ENCODE results near the gene SENP6. TPM values are rescaled to one million over a fixed set of nuclear protein-coding genes. Genes with fewer than 3 reads are reported as not detected.
A peak's percentile ranks its signal among the peaks of the same experiment; 100 is the strongest.

The SENP6 gene
- total RNA-seq, 1 experiment from 2014 or later = 37.3 TPM

DNA sequence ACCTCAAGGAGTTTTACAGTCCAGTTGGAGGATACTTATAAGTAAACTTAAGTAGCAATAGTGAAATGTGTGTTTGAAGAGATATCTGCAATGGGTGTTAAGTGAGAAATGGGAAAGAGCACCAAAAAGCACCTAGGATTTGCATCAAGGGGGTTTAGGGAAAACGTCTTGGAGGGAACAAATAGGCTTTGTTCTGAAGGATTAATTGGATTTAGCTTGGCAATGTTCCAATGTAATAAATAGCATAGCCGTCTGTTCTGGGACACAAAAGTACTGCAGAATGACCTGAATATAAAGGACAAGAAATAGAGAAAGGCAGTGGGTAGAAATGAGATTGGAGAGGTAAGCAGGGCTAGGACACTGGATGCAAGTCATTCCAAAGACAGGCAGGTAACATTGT, 144.5 kb downstream of the SENP6 start:
- DNase-seq (ENCODE audit: low read depth) = no peak

DNA sequence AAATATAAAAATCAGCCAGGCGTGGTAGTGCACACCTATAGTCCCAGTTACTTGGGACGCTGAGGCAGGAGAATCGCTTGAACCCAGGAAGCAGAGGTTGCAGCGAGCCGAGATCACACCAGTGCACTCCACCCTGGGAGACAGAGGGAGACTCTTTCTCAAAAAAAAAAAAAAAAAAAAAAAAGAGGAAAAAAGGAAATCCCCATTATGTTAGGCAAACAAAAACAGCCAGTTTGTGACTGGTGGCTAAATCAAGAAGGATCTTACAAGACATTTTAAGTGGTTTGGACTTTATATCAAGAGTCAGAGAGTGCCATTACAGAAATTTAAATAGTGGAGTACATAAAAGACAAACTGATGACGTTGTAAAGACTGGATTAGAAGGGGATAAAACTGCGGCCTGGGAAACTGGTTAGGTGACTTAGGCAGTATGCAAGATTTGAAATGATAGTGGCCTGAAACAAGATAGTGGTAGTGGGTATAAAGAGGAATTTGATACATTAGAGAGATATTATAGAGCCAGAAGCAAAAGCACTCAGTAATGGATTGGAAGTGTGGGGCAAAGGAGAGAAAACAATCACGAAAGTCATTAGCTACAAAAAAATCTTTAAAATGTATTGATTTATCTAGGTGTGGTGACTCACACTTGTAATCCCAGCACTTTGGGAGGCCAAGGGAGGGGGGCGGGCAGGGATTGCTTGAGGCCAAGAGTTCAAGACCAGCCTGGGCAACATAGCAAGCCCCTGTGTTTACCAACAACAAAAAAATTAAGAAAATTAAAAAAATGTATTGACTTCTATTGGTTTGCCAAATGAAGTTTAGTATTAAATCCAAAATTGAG, 145.7 kb downstream of the SENP6 start:
- no peak for DNase-seq (ENCODE audit: low read depth)

DNA sequence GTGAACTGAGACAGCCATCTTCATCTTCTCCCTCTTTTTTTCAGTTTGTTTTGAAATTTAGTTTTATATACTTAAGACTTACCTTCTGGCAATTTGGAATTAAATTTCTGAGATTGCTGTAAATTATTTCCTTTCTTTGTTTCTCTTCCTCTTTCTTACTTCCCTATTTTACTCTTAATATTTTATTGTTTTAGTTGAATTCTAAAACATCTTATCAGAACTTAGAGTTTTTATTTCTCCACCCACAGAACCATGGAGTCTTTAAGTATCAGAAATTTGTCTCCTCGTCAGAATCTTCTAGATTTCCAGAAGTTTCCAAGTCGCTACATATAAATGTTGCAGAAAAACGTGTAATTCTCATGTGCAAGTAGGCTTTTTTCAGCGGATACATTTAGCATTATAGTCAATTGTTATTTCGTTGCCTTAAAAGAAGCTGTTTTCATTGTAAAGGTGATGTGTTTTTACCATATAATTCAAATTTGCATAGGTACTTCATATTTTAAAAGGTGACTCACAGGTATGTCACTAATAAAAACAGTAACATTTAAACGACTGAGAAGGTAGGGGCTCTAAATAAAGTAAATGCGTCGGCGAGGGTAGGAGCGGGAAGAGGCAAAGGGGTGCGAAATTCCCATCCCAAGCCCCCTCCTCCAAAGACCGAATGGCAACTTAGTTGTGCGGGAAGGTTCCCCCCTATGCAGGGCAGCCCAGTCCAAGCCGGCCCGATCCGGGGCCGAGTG, 146.5 kb downstream of the SENP6 start:
- no peak for DNase-seq (ENCODE audit: low read depth)

DNA sequence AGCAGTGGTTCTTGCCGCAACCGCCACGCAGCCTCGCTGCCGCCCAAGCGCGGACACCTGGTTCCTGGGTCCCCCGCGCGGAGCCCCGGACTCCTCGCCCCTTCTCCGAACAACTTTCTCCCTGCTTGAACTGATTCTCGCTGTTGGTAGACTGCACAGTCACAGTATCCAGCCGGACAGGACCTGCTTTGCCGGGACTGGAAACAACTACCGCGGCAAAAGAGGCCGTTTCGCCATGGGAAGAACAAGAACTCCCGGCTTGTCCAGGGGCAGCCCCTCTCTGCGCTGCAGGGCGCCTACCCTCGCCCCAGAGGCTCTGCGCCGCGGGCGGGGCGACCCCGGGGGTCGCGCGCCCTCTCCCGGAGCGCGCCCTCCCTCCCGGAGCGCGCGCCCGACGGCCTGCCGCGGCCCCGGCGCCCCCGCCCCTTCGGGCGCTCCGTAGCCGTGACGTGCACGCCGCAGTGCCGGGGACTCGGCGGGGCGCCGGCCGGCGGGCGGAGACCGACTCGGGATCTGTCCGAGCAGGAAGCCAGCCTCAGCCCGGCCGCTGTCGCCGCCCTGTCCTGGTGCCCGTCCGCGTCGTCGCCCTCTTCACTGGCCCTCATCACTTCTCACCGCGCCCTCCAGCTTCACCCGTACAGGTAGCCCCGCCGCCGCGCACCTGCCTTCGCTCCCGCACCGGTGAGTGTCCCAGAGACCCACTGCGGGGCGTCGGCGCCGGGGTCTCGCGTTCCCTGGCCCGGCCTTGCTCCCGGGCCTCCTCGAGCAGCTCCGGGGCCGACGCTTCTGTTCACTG, 147.3 kb downstream of the SENP6 start, which contains the start of gene MYO6:
TSS of gene MYO6 (plus strand) at position 497 of the 796 bp plus-strand sequence. CDS start 68,309 bp downstream, outside the sequence.
- DNase-seq (ENCODE audit: low read depth) = peak; percentile 47

DNA sequence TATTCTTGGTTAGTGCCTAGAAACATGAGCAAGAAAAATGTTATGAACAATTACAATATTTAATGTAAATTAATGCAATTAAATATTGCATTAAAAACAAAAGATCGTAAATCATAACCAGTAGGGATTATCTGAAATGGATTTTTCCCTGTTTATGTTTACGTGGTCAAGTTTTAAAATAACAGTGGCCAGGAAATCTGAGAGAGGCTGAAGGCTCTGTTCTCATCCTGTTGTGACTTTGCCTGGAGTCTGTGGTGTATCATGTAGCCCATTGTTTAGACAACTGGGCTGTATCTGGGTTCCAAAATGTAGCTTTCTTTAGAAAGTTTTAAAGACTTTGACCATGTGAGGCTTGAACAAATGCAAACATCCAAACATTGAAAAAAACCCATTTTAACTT, 149.8 kb downstream of the SENP6 start:
- no peak for DNase-seq (ENCODE audit: low read depth)

DNA sequence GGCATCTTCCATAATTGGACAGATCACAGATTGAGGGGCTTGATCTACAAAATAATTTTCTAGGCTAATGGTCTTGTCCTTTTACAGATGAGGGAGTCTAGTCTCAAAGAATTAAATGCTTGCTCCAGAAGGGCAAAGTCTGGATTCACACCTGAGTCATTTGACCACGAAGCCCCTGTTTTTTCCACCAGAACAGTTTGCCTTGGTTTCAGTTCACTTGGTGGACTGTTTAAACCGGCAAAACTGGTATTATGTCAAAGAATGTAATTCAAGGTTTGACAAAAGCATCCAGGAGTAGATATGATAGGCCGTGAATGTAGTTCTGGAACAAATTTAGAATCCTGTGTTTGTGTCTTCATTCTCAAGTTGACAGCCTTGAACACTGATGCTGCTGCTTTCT, 150.7 kb downstream of the SENP6 start:
- peak; percentile 33 for DNase-seq (ENCODE audit: low read depth)

DNA sequence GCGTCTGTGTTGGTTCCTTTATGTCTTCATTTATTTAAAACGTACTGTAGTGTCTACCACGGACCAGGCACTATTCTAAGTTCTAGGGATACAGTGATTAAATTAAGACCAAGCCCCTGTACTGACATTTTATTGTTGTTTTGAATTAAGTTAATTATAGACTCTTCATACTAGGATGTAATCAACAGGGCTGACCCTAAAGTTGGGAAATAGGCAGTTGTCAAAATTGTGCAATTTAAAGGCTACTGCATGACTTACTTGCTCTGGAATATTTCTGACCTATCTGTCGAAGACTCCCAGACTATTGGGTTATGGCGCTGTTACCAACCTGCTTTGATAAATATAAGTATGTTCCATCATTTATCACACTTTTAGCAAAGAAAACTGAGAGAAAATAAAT, 154.0 kb downstream of the SENP6 start:
- no peak for DNase-seq (ENCODE audit: low read depth)

DNA sequence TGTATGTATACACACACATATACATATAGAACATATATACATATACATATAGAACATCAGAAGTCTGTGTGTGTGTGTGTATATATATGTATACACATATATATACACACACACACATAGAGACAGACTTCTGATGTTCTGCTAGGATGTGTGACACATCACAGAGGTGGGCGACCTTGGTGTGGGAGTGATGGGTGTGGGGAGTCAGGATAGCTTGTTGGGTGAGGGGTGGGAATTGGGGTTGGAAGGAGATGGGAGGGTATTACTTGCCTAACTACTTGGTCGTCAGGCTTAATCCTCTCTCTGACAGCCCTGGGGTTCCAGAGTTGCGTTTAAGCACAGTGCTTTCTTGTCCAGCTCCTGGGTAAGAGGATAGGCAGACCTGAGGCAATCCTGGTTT, 155.6 kb downstream of the SENP6 start:
- DNase-seq (ENCODE audit: low read depth) = no peak

DNA sequence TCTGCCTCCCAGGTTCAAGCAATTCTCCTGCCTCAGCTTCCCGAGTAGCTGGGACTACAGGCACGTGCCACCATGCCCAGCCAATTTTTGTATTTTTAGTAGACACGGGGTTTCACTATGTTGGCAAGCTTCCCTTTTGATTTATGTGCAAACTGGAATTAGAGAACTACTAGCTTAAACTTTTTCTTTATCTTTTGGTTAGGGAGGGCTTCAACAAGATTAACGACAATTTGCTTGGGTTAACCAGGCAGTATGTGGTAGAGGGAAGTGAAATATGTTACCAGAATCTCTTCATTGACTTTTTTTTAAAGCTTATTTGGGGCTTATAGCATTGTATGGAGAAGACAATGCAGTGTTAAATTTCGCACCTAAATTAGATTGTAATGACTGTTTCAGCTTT, 156.4 kb downstream of the SENP6 start:
- no peak for DNase-seq (ENCODE audit: low read depth)

DNA sequence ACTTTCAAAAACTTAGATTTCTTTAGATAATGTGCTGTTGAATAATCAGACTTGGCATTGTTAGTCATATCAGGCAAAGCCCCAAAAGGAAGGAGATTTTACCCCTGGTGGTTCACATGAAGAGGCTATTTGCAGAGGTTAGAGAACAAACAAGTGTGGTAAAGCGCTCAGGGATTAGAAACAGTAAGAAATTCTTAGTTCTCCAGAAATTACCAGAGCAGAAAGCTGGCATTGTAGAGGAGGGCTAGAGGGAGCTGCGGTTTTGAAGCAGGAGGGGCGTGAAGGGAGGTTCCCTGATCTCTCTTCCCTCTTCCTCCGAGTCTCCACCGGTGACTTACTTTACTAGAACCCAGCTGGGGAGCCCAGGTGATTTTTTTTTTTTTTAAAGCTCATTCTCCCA, 157.5 kb downstream of the SENP6 start:
- DNase-seq (ENCODE audit: low read depth) = no peak

DNA sequence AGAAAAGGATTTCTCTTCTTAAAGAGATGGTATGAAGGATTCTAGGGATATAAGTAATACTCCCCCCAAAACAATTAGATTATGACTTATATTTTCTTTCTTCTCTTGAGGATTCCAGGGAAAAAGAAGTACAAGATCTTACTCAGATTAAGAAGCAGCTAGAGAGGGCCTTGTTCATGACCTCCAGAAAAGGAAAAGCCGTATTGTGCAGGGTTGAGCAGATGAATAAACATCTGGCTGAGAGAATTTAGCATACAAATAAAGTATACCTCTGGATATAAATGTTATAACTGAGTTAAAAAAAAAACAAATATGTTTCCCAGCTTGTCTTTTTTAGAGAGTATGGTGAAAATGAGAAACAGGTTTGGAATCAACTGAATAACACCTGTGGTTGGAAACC, 158.6 kb downstream of the SENP6 start:
- no peak for DNase-seq (ENCODE audit: low read depth)

DNA sequence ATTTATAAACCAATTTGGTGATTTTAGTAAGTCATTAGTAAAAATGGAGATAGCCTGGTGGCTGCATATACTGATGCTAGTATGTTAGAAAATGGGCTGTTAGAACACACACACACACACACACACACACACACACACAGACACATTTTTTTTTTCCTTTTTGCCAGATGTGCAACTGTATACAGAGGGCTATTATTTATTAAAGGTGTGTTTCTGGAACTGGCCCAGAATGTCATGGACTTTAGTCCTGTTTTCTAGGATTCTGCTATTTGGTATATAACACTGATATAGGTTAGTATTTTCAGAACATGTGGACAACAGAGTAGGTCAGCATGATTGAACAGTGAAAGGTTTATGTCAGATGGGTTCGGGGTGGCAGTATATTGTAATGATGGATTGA, 159.8 kb downstream of the SENP6 start:
- DNase-seq (ENCODE audit: low read depth) = no peak

DNA sequence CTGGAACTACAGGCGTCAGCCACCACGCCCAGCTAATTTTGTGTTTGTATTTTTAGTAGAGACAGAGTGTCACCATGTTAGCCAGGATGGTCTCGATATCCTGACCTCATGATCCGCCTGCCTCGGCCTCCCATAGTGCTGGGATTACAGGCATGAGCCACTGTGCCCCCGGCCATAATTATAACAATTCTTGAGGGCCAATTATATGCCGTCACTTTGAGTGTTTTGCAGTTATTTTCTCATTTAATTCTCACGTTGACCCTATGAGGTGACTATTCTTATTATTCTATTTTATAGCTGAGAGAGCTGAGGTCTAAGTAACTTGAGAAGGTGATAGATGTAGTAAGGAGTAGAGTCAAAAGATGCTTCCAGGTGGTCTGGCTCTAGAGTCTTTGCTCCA, 160.4 kb downstream of the SENP6 start:
- DNase-seq (ENCODE audit: low read depth) = no peak

DNA sequence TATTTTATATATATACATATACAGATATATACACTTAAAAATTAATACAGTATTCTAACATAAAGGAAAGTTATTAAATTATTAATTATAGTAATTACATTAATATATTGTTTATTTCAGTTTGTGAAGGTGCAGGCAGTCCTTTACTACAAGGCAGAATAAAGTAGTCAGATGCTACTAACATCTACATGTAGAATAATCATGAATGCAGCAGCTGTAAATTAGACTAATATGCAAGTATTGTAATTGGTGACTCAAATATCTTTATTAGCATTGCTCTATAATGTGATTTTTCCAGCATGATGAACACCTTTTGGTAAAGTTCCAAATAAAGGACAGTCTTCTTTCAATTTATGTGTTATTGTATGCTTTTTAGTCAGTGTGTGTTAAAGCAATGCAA, 164.7 kb downstream of the SENP6 start:
- DNase-seq (ENCODE audit: low read depth) = no peak

Small RNA genes lying within 50 kb of the gene (small RNA-seq; reads per million reads assigned to genes)
- gene RNU6-1016P (not detected), gene RNU6-1338P (not detected), gene RNU6-155P (not detected)

Other genes starting within 250 kb of the SENP6 start
- 0.30 and 0.85 TPM in 2 replicates for gene FILIP1, start 108.1 kb upstream of the SENP6 start, total RNA-seq (2014; rRNA removed; shearing (Covaris generic))
- gene MYO6, start 147.4 kb downstream of the SENP6 start, total RNA-seq (2014; rRNA removed; shearing (Covaris generic)) = 4.7 and 6.4 TPM in 2 replicates

Data from HT1080 (cell line).